Aorta (tissue), 5 donors: ENCODE data around the gene LRRC8D. TPM values are rescaled to one million over a fixed set of nuclear protein-coding genes. Genes with fewer than 3 reads are reported as not detected.

ENCODE experiments used
- ATAC-seq: fragments of 200-7000 bp; cut with Tn5 transposase; one replicate; pipeline ENCODE4 v1.9.1; 2022; ENCODE audit warnings: moderate library complexity; ENCODE audit not compliant: low FRiP score
- DNase-seq, 2 donors: peaks; one replicate each; pipeline ENCODE4 v3.0.0-alpha.2; 2020
- H3K27ac ChIP-seq, 2 donors: one replicate each; pipeline ENCODE4 v1.5.1; 2013; ENCODE audit warnings: low read length in 2 of 2, mild to moderate bottlenecking in 2 of 2, moderate library complexity in 2 of 2, control low read depth in 1 of 2, inconsistent platforms in 1 of 2, low read depth in 1 of 2
- H3K27me3 ChIP-seq, 2 donors: one replicate each; pipeline ENCODE4 v1.6.1; 2013; ENCODE audit warnings: control low read depth in 1 of 2, low read length in 1 of 2, mild to moderate bottlenecking in 1 of 2, moderate library complexity in 1 of 2; ENCODE audit not compliant: insufficient read depth in 2 of 2, control insufficient read depth in 1 of 2
- H3K36me3 ChIP-seq, 2 donors: one replicate each; pipeline ENCODE4 v1.6.1; 2013; ENCODE audit warnings: control low read depth in 1 of 2, low read length in 1 of 2, mild to moderate bottlenecking in 1 of 2; ENCODE audit not compliant: insufficient read depth in 2 of 2, control insufficient read depth in 1 of 2
- H3K4me1 ChIP-seq, 2 donors: one replicate each; pipeline ENCODE4 v1.6.1; 2013; ENCODE audit warnings: low read length in 2 of 2, control low read depth in 1 of 2, mild to moderate bottlenecking in 1 of 2, moderate library complexity in 1 of 2; ENCODE audit not compliant: insufficient read depth in 2 of 2, control insufficient read depth in 1 of 2
- H3K4me3 ChIP-seq, 2 donors: one replicate each; pipeline ENCODE4 v1.5.1; 2013; ENCODE audit warnings: low read length in 2 of 2, control low read depth in 1 of 2, mild to moderate bottlenecking in 1 of 2
- H3K9me3 ChIP-seq: one replicate; pipeline ENCODE4 v1.6.1; 2013; ENCODE audit warnings: mild to moderate bottlenecking, low read length; ENCODE audit not compliant: control insufficient read depth
- WGBS, 2 donors: extraction: QIAGEN DNeasy Blood & Tissue Kit; methylation state at CpG; one replicate each; pipeline ENCODE4 v1.1.7; 2013; 5-methylcytosine and 5-hydroxymethylcytosine counted together
- intact Hi-C, 2 donors: fragments of 100-400 bp; cut with DNase I; formaldehyde crosslinking; loops; one replicate each; pipeline versions ENCODE4 v1.14.2 to v1.15.0; 2022
- polyA plus RNA-seq, 2 donors: library from polyadenylated mRNA; stranded (reverse); fragments of 200-250 nt; gene quantifications; one replicate each; pipeline ENCODE4 v1.2.3, GENCODE V29; 2013
- total RNA-seq, 2 donors: library from RNA; stranded (reverse); fragmentation: NEBNext Ultra II Directional; extraction: Animal tissue kit (Norgen Biotek cat#: 25700); gene quantifications; one replicate each; pipeline ENCODE4 v1.2.1, GENCODE V29; 2021
- donor health status: healthy with polysubstance abuse.
- donor health status: Bipolar disorder and iron deficiency.
- donor health status: DM: no; HTN: no; CAD: no.
- donor health status: DM: no; HTN: no; CAD: no.
- donor health status: DM: yes; HTN: yes; CAD: no.

Gene LRRC8D
- total and polyA plus RNA-seq, 4 donors, result 0.38 to 10.3 (median 4.0) TPM

DNA sequence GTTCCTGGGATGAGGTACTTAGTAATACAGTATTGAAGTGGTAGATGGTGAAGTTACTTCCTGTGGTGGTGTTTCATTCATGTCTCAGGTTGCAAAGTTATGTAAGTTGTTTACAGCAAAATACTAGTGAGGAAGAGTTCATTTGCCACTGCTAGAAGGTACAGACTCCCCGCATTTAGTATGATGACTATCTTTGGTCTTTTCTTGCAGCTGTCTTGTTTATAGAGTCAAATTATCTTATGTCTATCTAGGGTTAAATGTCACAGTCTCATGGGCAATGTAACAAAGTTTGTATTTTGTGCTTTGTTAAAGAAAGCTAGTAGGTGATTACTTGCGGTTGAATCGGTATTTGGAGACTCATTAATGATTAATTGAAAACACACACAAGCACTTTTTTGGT, 50.2 kb downstream of the LRRC8D start:
- intact Hi-C loops, result no loop called here
- ATAC-seq (no peak), DNase-seq (no peak)
- WGBS, 2 donors, result 85 to 88% methylated on average over 3 of the region's 3 CpGs
- H3K9me3 ChIP-seq, result no peaks in the 10 kb centered on the region
- no peaks in the 10 kb centered on the region for H3K4me1 ChIP-seq
- no peaks in the 10 kb centered on the region for H3K36me3 ChIP-seq
- H3K27me3 ChIP-seq, result no peaks in the 10 kb centered on the region
- no peak overlapping the region for H3K4me3 ChIP-seq
- no peak overlapping the region for H3K27ac ChIP-seq

DNA sequence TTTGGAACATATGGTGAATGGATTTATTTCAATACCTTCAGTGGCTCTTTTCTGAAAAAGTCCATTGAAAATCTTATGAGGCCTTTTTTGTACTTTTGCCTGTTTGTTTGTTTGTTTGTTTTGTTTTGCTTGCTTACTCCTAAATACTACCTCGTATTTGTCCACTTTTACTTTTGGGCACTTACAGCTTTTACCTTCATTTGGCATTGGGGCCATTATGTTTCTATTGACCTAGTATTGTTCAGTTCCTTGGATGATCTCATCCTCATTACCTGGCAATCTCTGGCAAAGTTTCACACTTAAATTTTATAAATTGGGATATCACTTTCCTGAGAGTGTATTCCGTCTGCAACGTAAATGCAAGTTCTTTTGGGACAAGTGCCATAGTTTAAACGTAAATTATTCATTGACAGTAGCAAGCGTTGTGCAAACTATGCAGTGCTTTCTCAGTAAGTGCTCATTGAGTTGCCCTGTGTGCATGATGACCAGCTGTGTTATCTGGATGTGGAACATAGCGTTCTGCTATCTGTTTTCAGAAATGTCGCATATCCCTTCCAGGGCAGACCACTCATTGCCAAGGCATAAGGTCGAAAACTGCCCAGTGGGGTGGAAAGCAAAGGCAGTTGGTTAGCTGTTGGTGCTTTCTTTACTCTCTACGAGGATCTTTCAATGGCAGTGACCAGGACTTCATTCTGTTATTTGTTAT, 51.1 kb downstream of the LRRC8D start:
- no peak overlapping the region for H3K4me3 ChIP-seq
- no peaks in the 10 kb centered on the region for H3K27me3 ChIP-seq
- DNase-seq (no peak), ATAC-seq (no peak)
- no peak overlapping the region for H3K27ac ChIP-seq
- 75 to 82% methylated on average over 9 of the region's 9 CpGs for WGBS, 2 donors
- no peaks in the 10 kb centered on the region for H3K9me3 ChIP-seq
- no peaks in the 10 kb centered on the region for H3K36me3 ChIP-seq
- H3K4me1 ChIP-seq, result no peaks in the 10 kb centered on the region
- intact Hi-C loops, result no loop called here

DNA sequence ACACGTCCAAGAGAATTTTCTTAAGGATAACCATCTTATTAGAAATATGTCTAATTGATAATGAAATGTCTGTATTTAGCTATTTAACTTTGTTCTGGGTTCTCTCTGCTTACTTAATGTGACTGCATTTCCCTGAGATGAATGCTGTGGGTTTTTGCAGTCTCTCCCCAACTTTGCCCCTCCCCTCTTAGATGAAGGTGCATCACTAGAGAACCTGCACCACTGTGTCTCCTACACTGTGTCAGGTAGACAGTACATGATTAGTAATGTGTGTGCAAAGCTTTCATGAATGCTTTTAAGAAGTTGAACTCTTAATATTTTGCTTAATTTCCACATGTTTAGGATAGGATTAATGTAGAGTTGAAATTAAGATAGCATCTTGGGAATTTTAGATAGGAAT, 51.7 kb downstream of the LRRC8D start:
- intact Hi-C loops, result no loop called here
- no peak for ATAC-seq
- 26 to 31% methylated on average over 1 of the region's 1 CpG for WGBS, 2 donors

DNA sequence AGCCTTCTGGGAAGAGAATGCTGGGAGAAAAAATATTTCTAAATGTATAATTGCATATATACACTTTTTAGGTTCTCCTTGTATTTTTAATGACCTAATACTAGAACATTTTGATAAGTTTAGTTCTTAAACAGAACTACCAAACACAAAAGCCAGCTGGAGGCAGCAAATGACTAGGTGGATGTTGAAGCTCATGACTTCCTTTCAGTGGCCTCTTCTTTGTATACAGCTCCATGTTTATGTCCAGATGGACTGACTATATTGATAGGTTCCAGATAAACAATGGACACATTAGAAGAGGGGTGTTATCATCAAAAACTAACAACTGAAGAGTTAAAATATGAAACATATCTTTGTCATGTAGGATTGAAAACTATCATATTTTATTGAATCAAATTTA, 52.5 kb downstream of the LRRC8D start:
- Histone ChIP-seq H3K4me1 (no peaks in the 10 kb centered on the region), H3K27me3 (no peaks in the 10 kb centered on the region), H3K36me3 (no peaks in the 10 kb centered on the region), H3K4me3 (no peak overlapping the region), H3K9me3 (no peaks in the 10 kb centered on the region), H3K27ac (no peak overlapping the region)
- intact Hi-C loops, result no loop called here
- ATAC-seq (no peak), DNase-seq (no peak)

More for the DNA sequence above, 51.7 kb downstream of the LRRC8D start:
- no peaks in the 10 kb centered on the region for H3K36me3 ChIP-seq
- no peak overlapping the region for H3K4me3 ChIP-seq
- H3K27ac ChIP-seq, result no peak overlapping the region
- H3K4me1 ChIP-seq, result no peaks in the 10 kb centered on the region
- no peak for DNase-seq
- no peaks in the 10 kb centered on the region for H3K9me3 ChIP-seq
- no peaks in the 10 kb centered on the region for H3K27me3 ChIP-seq

DNA sequence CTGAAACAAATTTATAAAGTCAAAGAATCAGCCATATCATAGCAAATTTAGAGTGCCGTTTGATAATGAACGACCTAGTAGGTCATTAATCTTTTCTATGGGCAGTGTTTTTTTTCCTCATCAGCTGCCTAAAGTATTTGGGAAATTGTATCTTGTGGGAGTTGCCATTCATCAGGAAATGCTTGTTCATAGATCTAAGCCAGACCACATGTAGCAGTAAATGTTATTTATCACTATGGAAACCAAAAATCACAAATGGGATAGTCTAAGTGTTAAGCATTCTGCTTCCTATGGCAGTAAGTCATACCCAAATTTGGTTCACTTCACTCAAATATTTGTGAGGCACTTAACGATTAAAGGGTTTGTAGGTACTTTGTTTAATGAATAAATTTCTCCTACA, 52.9 kb downstream of the LRRC8D start:
- intact Hi-C loops, result no loop called here
- Histone ChIP-seq H3K4me3 (no peak overlapping the region), H3K9me3 (no peaks in the 10 kb centered on the region), H3K27me3 (no peaks in the 10 kb centered on the region), H3K36me3 (no peaks in the 10 kb centered on the region), H3K4me1 (no peaks in the 10 kb centered on the region), H3K27ac (no peak overlapping the region)
- WGBS, 2 donors, result 3 to 7% methylated on average over 3 of the region's 3 CpGs
- no peak for ATAC-seq
- no peak for DNase-seq

DNA sequence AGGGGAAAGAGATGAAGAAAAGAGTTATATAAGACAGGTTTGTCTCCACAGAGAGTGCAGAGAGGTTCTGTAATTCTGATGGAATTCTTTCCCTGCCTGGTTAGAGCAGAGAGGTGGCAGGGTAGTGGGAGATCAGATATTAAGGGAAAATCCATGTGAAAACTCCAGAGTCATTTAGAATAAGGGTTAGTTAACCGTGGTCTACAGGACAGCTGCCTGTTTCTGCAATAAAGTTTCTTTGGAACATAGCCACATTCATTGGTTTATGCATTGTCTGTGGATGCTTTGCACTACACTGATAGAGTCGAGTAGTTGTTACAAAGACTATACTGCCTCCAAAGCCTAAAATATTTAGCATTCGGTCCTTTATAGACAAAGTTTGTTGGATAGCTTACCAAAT, 55.6 kb downstream of the LRRC8D start:
- no peak for DNase-seq
- Histone ChIP-seq H3K27ac (no peak overlapping the region), H3K27me3 (no peaks in the 10 kb centered on the region), H3K4me1 (no peaks in the 10 kb centered on the region), H3K4me3 (no peak overlapping the region), H3K9me3 (no peaks in the 10 kb centered on the region), H3K36me3 (no peaks in the 10 kb centered on the region)
- WGBS, 2 donors, result 87 to 89% methylated on average over 3 of the region's 3 CpGs
- intact Hi-C loops, result no loop called here
- no peak for ATAC-seq

DNA sequence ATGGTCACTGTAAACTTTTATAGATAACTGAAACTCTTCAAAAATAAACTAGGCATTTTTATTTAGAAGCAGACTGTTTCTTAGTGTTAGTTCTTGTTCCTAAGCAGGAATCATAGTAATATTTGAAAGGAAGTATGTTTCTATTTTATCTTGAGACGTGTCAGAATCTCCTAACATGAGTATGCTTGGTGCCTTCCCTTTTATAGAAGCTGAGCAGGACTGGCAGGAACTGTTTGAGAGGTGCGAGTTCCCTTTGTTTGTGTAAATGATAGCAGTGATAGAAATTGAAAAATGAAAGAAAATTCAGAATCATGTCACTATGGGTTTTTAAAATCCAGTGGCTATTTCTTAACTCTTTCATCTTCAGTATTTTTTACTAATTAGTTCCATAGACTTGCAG, 56.9 kb downstream of the LRRC8D start:
- ATAC-seq, result no peak
- Histone ChIP-seq H3K27ac (no peak overlapping the region), H3K4me3 (no peak overlapping the region)

DNA sequence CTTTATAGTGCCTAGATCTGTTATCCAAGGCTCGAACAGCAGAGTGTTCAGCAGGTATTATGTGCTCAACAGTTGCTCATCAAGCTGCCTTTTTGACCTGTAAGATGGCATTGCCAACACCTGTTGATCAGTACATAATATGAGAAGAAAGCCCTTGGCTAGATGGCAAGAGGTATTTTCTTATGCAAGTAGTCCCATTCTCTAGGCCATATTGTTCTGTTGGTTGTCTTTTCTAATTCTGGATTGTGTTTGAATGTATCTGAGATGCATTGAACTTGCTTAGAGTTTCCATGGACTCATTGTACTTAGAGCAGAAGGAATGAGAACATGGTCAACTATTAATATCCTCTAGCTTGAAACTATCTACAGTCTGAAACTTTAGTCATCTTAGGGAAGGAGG, 57.4 kb downstream of the LRRC8D start:
- Histone ChIP-seq H3K27me3 (no peaks in the 10 kb centered on the region), H3K36me3 (no peaks in the 10 kb centered on the region), H3K27ac (no peak overlapping the region), H3K4me3 (no peak overlapping the region), H3K4me1 (no peaks in the 10 kb centered on the region), H3K9me3 (no peaks in the 10 kb centered on the region)
- ATAC-seq (no peak), DNase-seq (no peak)
- WGBS, 2 donors, result 85 to 88% methylated on average over 1 of the region's 1 CpG
- intact Hi-C loops, result no loop called here

More for the DNA sequence above, 56.9 kb downstream of the LRRC8D start:
- H3K27me3 ChIP-seq, result no peaks in the 10 kb centered on the region
- H3K36me3 ChIP-seq, result no peaks in the 10 kb centered on the region
- WGBS, 2 donors, result 49 to 51% methylated on average over 2 of the region's 2 CpGs
- H3K4me1 ChIP-seq, result no peaks in the 10 kb centered on the region
- DNase-seq, result no peak
- no peaks in the 10 kb centered on the region for H3K9me3 ChIP-seq
- intact Hi-C loops, result no loop called here

DNA sequence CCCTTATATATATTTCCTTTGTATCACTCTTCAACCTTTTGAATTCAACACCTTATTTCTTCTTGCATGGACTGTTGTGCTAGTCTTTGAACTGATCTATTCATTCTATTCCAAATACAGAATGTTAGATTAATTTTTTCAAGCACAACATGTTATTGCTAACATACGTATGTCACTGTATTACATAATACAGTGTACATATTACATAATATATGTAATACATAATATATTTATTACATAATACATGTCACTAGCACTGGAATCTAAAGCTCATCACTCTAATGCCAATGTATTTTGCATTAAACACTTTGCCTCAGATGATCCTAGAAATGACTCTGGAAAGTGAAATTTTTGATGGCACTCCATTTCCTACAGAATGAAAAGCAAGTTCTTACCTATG, 59.8 kb downstream of the LRRC8D start:
- 94 to 100% methylated on average over 1 of the region's 1 CpG for WGBS, 2 donors

More for the DNA sequence above, 59.8 kb downstream of the LRRC8D start:
- no peaks in the 10 kb centered on the region for H3K27me3 ChIP-seq
- intact Hi-C loops, result no loop called here
- H3K27ac ChIP-seq, result no peak overlapping the region
- H3K4me1 ChIP-seq, result no peaks in the 10 kb centered on the region
- no peak for DNase-seq
- no peak overlapping the region for H3K4me3 ChIP-seq
- ATAC-seq, result no peak
- H3K9me3 ChIP-seq, result no peaks in the 10 kb centered on the region
- no peaks in the 10 kb centered on the region for H3K36me3 ChIP-seq
